Keratinocyte (primary cell): ENCODE data around the gene RPL41. TPM values are rescaled to one million over a fixed set of nuclear protein-coding genes. Genes with fewer than 3 reads are reported as not detected.

ENCODE experiments used
- DNase-seq: peaks from one replicate; pipeline ENCODE4 v3.0.0-alpha.2; 2011; ENCODE audit warnings: low read depth, missing footprints, low spot score
- FAIRE-seq: peaks from 2 replicates; lab custom pipeline; 2011; peaks lifted over from hg19 to GRCh38; lab: Jason Lieb, UNC
- H2AFZ ChIP-seq: 2 replicates; pipeline ENCODE4 v1.6.0; 2012; ENCODE audit warnings: low read length, control low read depth, inconsistent platforms; ENCODE audit not compliant: control insufficient read depth
- H3K27ac ChIP-seq: 2 replicates; pipeline ENCODE4 v1.5.1; 2011; ENCODE audit warnings: low read length; ENCODE audit not compliant: control insufficient read depth, insufficient read depth
- H3K27me3 ChIP-seq: 3 replicates; pipeline ENCODE4 v1.6.0; 2011; ENCODE audit warnings: low read length; ENCODE audit not compliant: control insufficient read depth, insufficient read depth; ENCODE audit errors: extremely low read depth
- H3K36me3 ChIP-seq, 2 experiments: 2 replicates in 1 of 2; 3 replicates in 1 of 2; pipeline ENCODE4 v1.5.1; 2011; ENCODE audit warnings: low read length in 2 of 2, mild to moderate bottlenecking in 1 of 2; ENCODE audit not compliant: control insufficient read depth in 2 of 2, insufficient read depth in 2 of 2; ENCODE audit errors: extremely low read depth in 1 of 2
- H3K4me1 ChIP-seq: 3 replicates; pipeline ENCODE4 v1.5.1; 2011; ENCODE audit warnings: low read length; ENCODE audit not compliant: control insufficient read depth, insufficient read depth; ENCODE audit errors: extremely low read depth
- H3K4me2 ChIP-seq: 3 replicates; pipeline ENCODE4 v1.6.0; 2011; ENCODE audit warnings: low read depth, low read length; ENCODE audit not compliant: control insufficient read depth, insufficient read depth; ENCODE audit errors: extremely low read depth
- H3K4me3 ChIP-seq, 3 experiments: fragments of 200-600 bp in 1 of 3; sonication (generic) in 1 of 3; 2 replicates in 2 of 3; 3 replicates in 1 of 3; pipeline ENCODE4 v1.5.1; 2011 to 2016; ENCODE audit warnings: low read length in 3 of 3, mild to moderate bottlenecking in 3 of 3, control low read depth in 2 of 3, inconsistent platforms in 1 of 3, low read depth in 1 of 3, mixed read lengths in 1 of 3, mixed run types in 1 of 3, moderate library complexity in 1 of 3; ENCODE audit not compliant: control insufficient read depth in 2 of 3, insufficient read depth in 2 of 3; ENCODE audit errors: extremely low read depth in 1 of 3
- H3K79me2 ChIP-seq: 2 replicates; pipeline ENCODE4 v1.6.0; 2012; ENCODE audit warnings: low read length; ENCODE audit not compliant: control insufficient read depth, insufficient read depth
- H3K9ac ChIP-seq: 3 replicates; pipeline ENCODE4 v1.6.0; 2011; ENCODE audit warnings: low read length; ENCODE audit not compliant: control insufficient read depth, insufficient read depth; ENCODE audit errors: extremely low read depth
- H3K9me1 ChIP-seq: 3 replicates; pipeline ENCODE4 v1.6.0; 2011; ENCODE audit warnings: low read length; ENCODE audit not compliant: control insufficient read depth, insufficient read depth; ENCODE audit errors: extremely low read depth
- H3K9me3 ChIP-seq: 2 replicates; pipeline ENCODE4 v1.5.1; 2012; ENCODE audit warnings: low read depth, low read length; ENCODE audit not compliant: control insufficient read depth
- H4K20me1 ChIP-seq: 3 replicates; pipeline ENCODE4 v1.6.0; 2011; ENCODE audit warnings: low read length; ENCODE audit not compliant: control insufficient read depth, insufficient read depth; ENCODE audit errors: extremely low read depth
- CTCF ChIP-seq, 3 experiments: IDR thresholded peaks in 1 of 3; conservative IDR thresholded peaks in 1 of 3; optimal IDR thresholded peaks in 1 of 3; 2 replicates in 2 of 3; 3 replicates in 1 of 3; pipeline versions ENCODE3 to v1.5.1; 2011; ENCODE audit warnings: low read length in 3 of 3, mild to moderate bottlenecking in 3 of 3, moderate library complexity in 2 of 3, control low read depth in 1 of 3, inconsistent platforms in 1 of 3; ENCODE audit not compliant: insufficient read depth in 2 of 3; ENCODE audit errors: extremely low read depth in 1 of 3
- EZH2 ChIP-seq: IDR thresholded peaks from one replicate; pipeline ENCODE4 v1.6.1; 2012; ENCODE audit warnings: inconsistent platforms, mild to moderate bottlenecking, low read length, moderate library complexity
- dilution Hi-C: fragments of 300-500 bp; cut with MboI; formaldehyde crosslinking; loops from one replicate; pipeline ENCODE4 v1.7.0; 2020; ENCODE audit warnings: low sequenced_read_pairs; ENCODE audit not compliant: extremely low pct_ligation_motif_present
- polyA plus RNA-seq, 5 experiments: library from polyadenylated mRNA; depleted of rRNA in 3 of 5; stranded (reverse) in 3 of 5; stranded (forward) in 1 of 5; unstranded in 1 of 5; fragments of >200 nt; gene quantifications; 1 replicate in 1 of 5; 2 replicates in 3 of 5; 3 replicates in 1 of 5; pipeline versions ENCODE4 v1.2.1 to v1.2.3, GENCODE V29; 2011 to 2012; ENCODE audit warnings: missing spikeins in 2 of 5, low read depth in 1 of 5, low replicate concordance in 1 of 5

RPL41 gene
- polyA plus RNA-seq, 1 donor (not counting 4 experiments of a cell fraction or from before 2014, with no cell fraction given): 10,481 TPM

- H3K36me3 ChIP-seq: peaks cover 9 to 35% of the 10 kb centered on the region in 2 experiments
- peak; percentile 82 for FAIRE-seq
- no peaks in the 10 kb centered on the region for H3K27me3 ChIP-seq
- DNase-seq: peak; percentile 98
- no peaks in the 10 kb centered on the region for H3K9me1 ChIP-seq
- H3K9me3 ChIP-seq: no peaks in the 10 kb centered on the region
- peaks cover 11% of the 10 kb centered on the region for H3K79me2 ChIP-seq
- peak within 1 kb of the TSS; percentile 93 for H3K4me2 ChIP-seq
- no peak for TF ChIP-seq EZH2
- peak; percentile 35 to 73 (median 55) for TF ChIP-seq CTCF (optimal IDR thresholded peaks at IDR 0.05 in 1 of 3, IDR thresholded peaks at IDR 0.05 in 1 of 3, conservative IDR thresholded peaks at IDR 0.05 in 1 of 3; ENCODE audit: extremely low read depth in 1 of 3, insufficient read depth in 2 of 3, low read length in 3 of 3)
- no peaks in the 10 kb centered on the region for H4K20me1 ChIP-seq
- peaks cover 26% of the 10 kb centered on the region for H3K4me1 ChIP-seq
- H2AFZ ChIP-seq: peak within 1 kb of the TSS; percentile 18
- H3K4me3 ChIP-seq: peak within 1 kb of the TSS; percentile 69 to 99 (median 92)
- dilution Hi-C loops: no loop called here
- peak within 1 kb of the TSS; percentile 99 for H3K27ac ChIP-seq
- peak within 1 kb of the TSS; percentile 99 for H3K9ac ChIP-seq
Measured at GRCh38 chr12:56117778-56118687, 1.6 kb downstream of the RPL41 start, which contains the start of gene ZC3H10. Gene ZC3H10 (plus strand): TSS chr12:56118266. CDS start chr12:56120563, 2,297 bp downstream.

GRCh38 chr12:56118688-56119357 is 2.4 kb downstream of the RPL41 start:
- H3K9ac ChIP-seq: peak overlapping the region; percentile 77
- dilution Hi-C loops: no loop called here
- H3K79me2 ChIP-seq: peaks cover 11% of the 10 kb centered on the region
- no peaks in the 10 kb centered on the region for H3K9me3 ChIP-seq
- no peaks in the 10 kb centered on the region for H4K20me1 ChIP-seq
- H3K36me3 ChIP-seq: peaks cover 4 to 28% of the 10 kb centered on the region in 2 experiments
- DNase-seq: no peak
- no peaks in the 10 kb centered on the region for H3K9me1 ChIP-seq
- H3K27me3 ChIP-seq: no peaks in the 10 kb centered on the region
- TF ChIP-seq CTCF (optimal IDR thresholded peaks at IDR 0.05 in 1 of 3, IDR thresholded peaks at IDR 0.05 in 1 of 3, conservative IDR thresholded peaks at IDR 0.05 in 1 of 3; ENCODE audit: extremely low read depth in 1 of 3, insufficient read depth in 2 of 3, low read length in 3 of 3) (no peak), EZH2 (no peak)
- H2AFZ ChIP-seq: peak overlapping the region; percentile 18
- H3K4me1 ChIP-seq: peaks cover 26% of the 10 kb centered on the region
- peak overlapping the region; percentile 66 for H3K27ac ChIP-seq
- no peak for FAIRE-seq
- peak overlapping the region; percentile 93 for H3K4me2 ChIP-seq
- H3K4me3 ChIP-seq: peak overlapping the region; percentile 69 to 72 (median 71)
